Spleen (tissue), 7 donors: ENCODE results near the gene TNRC6A.

Experiments
- CTCF ChIP-seq, 11 experiments: fragments of 200-600 bp in 7 of 11; fragments of 450-650 bp in 4 of 11; sonication (generic) in 4 of 11; IDR thresholded peaks in 8 of 11; conservative IDR thresholded peaks in 3 of 11; 1 replicate in 7 of 11; 2 replicates in 4 of 11; pipeline versions ENCODE4 v1.4.0 to v1.8.0; 2016 to 2021; ENCODE audit warnings: antibody characterized with exemption in 11 of 11, inconsistent platforms in 4 of 11, mild to moderate bottlenecking in 1 of 11
- POLR2A ChIP-seq, 3 donors: fragments of 450-650 bp; IDR thresholded peaks; one replicate each; pipeline ENCODE4 v1.5.1; 2017; ENCODE audit warnings: antibody characterized with exemption in 3 of 3, mild to moderate bottlenecking in 1 of 3
- donor health status: DM: no; HTN: no; CAD: no; lungs with moderate emphysema.
- donor health status: DM: no; HTN: no; CAD: no.
- donor health status: DM: no; HTN: no; CAD: no.

- no peak for TF ChIP-seq POLR2A (IDR thresholded peaks at IDR 0.05)
- TF ChIP-seq CTCF (IDR thresholded peaks at IDR 0.05 in 8 of 11, conservative IDR thresholded peaks at IDR 0.05 in 3 of 11), result no peak
These were observed 46.2 kb upstream of the TNRC6A start for GRCh38 chr16:24683250-24683649.
